HAP-1 (cell line): ENCODE data around the gene ADPRHL1.
"Not testable (repeated sequence)": the region's sequence is repeated elsewhere in the genome, so short reads cannot be mapped to it uniquely, and the experiment has no call there.

Experiments
- DNase-seq, 2 experiments: peaks; one replicate each; pipeline ENCODE4 v3.0.0-alpha.2; 2016 to 2020; ENCODE audit warnings: low spot score in 2 of 2
- H3K27me3 ChIP-seq: fragments of 250-450 bp; sonication (Bioruptor Pico); 2 replicates; pipeline ENCODE4 v1.5.1; 2020; ENCODE audit warnings: low read depth, mild to moderate bottlenecking, moderate library complexity
- H3K36me3 ChIP-seq: fragments of 250-450 bp; sonication (Bioruptor Pico); replicated peaks from 2 replicates; pipeline ENCODE4 v1.5.1; 2020; ENCODE audit warnings: mild to moderate bottlenecking
- H3K4me1 ChIP-seq: fragments of 250-450 bp; sonication (Bioruptor Pico); 2 replicates; pipeline ENCODE4 v1.5.1; 2020; ENCODE audit warnings: mild to moderate bottlenecking
- H3K4me3 ChIP-seq: fragments of 250-450 bp; sonication (Bioruptor Pico); 2 replicates; pipeline ENCODE4 v1.5.1; 2020; ENCODE audit warnings: mild to moderate bottlenecking, moderate library complexity
- H3K9me3 ChIP-seq: fragments of 250-450 bp; sonication (Bioruptor Pico); 2 replicates; pipeline ENCODE4 v1.5.1; 2020; ENCODE audit warnings: mild to moderate bottlenecking, moderate library complexity
- in situ Hi-C: fragments of 300-500 bp; cut with MboI; formaldehyde crosslinking; loops from 3 replicates; pipeline ENCODE4 v1.14.3; 2020; ENCODE audit warnings: low sequenced_read_pairs, inconsistent platforms, mixed read lengths

Gene ADPRHL1

GRCh38 chr13:113399755-113400149, 53.5 kb downstream of the ADPRHL1 start:
- Histone ChIP-seq H3K4me1 (no peaks in the 10 kb centered on the region), H3K4me3 (no peak overlapping the region), H3K27me3 (no peaks in the 10 kb centered on the region), H3K36me3 (no peaks in the 10 kb centered on the region), H3K9me3 (no peaks in the 10 kb centered on the region)
- in situ Hi-C loops, result loop anchor here (25.0 kb wide), 1 partner anchor 462 kb away; no protein-coding TSS in a partner anchor
- no peak for DNase-seq

- DNase-seq, result no peak
- Histone ChIP-seq H3K4me3 (no peak overlapping the region), H3K9me3 (no peaks in the 10 kb centered on the region), H3K36me3 (no peaks in the 10 kb centered on the region), H3K4me1 (peaks cover 3% of the 10 kb centered on the region), H3K27me3 (no peaks in the 10 kb centered on the region)
- in situ Hi-C loops, result loop anchor here (25.0 kb wide), 1 partner anchor 462 kb away; no protein-coding TSS in a partner anchor
Observed at GRCh38 chr13:113398963-113399754, 54.1 kb downstream of the ADPRHL1 start.

GRCh38 chr13:113397608-113398425, 55.5 kb downstream of the ADPRHL1 start:
- peaks cover 4% of the 10 kb centered on the region for H3K4me1 ChIP-seq
- in situ Hi-C loops, result loop anchor here (25.0 kb wide), 1 partner anchor 461 kb away; no protein-coding TSS in a partner anchor

GRCh38 chr13:113394339-113394640, 59.0 kb downstream of the ADPRHL1 start:
- Histone ChIP-seq H3K27me3 (no peaks in the 10 kb centered on the region), H3K4me3 (no peak overlapping the region), H3K4me1 (peaks cover 4% of the 10 kb centered on the region), H3K36me3 (no peaks in the 10 kb centered on the region), H3K9me3 (no peaks in the 10 kb centered on the region)
- in situ Hi-C loops, result loop anchor here (25.0 kb wide), 1 partner anchor 457 kb away; no protein-coding TSS in a partner anchor
- no peak for DNase-seq

More at GRCh38 chr13:113397608-113398425, 55.5 kb downstream of the ADPRHL1 start:
- H3K9me3 ChIP-seq, result no peaks in the 10 kb centered on the region
- no peaks in the 10 kb centered on the region for H3K27me3 ChIP-seq
- no peak overlapping the region for H3K4me3 ChIP-seq
- H3K36me3 ChIP-seq, result no peaks in the 10 kb centered on the region
- DNase-seq, result no peak

DNA sequence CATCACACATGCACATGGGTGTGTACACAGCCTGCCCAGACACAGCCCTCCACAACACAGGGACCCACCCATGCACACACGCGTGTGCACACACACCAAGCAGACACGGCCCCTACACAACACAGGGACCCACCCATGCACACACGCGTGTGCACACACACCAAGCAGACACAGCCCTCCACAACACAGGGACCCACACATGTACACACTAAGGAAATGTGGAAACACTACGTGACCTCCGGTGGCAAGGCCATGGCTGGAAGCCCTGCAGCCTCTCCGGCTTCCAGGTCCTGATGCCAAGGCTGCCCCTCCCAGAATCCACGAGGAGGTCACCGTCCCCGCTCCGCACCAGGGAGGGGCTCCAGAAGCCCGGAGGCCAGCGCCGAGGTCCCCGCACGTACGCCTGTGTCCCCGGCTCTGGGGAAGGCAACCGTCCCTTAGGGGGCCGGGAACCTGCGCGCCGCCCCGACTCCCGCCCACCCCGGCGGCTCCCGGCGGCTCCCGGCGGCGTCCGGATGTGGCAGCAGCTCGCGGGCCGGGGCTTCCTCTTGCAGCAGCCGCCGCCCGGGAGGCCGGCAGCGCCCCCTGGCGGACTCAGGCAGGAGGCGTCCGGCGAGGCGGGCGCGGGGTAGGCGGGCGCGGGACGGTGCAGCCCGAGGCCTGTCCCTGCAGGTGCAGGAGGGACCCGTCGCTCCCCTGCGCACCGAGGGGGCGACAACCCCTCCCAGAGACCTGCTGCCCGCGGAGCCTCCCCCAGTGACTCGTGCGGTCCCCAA, 59.5 kb downstream of the ADPRHL1 start:
- Histone ChIP-seq H3K27me3 (no peaks in the 10 kb centered on the region), H3K9me3 (no peaks in the 10 kb centered on the region), H3K4me3 (peak overlapping the region; percentile 71), H3K4me1 (peaks cover 4% of the 10 kb centered on the region), H3K36me3 (no peaks in the 10 kb centered on the region)
- in situ Hi-C loops, result loop anchor here (25.0 kb wide), 1 partner anchor 456 kb away; no protein-coding TSS in a partner anchor
- DNase-seq, result peak; percentile 72 to 87

DNA sequence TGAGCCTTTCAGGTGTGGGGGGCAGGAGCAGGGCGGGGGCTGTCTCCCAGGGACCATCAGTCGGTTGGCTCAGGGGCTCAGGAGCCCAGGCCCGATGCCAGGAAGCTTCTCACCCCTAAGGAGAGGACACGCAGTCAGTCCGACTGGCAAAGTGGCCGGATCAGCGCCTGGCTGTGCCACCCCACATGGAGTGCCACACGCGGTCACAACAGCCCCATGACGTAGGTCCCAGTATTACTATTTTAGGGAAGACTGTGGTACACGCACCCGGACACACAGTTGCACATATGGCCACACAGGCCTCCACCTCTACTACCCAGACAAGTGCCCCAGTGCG, 60.1 kb downstream of the ADPRHL1 start:
- Histone ChIP-seq H3K9me3 (no peaks in the 10 kb centered on the region), H3K4me3 (peak overlapping the region; percentile 71), H3K36me3 (no peaks in the 10 kb centered on the region), H3K27me3 (no peaks in the 10 kb centered on the region), H3K4me1 (peaks cover 4% of the 10 kb centered on the region)
- in situ Hi-C loops, result loop anchor here (25.0 kb wide), 1 partner anchor 456 kb away; no protein-coding TSS in a partner anchor
- no peak for DNase-seq

DNA sequence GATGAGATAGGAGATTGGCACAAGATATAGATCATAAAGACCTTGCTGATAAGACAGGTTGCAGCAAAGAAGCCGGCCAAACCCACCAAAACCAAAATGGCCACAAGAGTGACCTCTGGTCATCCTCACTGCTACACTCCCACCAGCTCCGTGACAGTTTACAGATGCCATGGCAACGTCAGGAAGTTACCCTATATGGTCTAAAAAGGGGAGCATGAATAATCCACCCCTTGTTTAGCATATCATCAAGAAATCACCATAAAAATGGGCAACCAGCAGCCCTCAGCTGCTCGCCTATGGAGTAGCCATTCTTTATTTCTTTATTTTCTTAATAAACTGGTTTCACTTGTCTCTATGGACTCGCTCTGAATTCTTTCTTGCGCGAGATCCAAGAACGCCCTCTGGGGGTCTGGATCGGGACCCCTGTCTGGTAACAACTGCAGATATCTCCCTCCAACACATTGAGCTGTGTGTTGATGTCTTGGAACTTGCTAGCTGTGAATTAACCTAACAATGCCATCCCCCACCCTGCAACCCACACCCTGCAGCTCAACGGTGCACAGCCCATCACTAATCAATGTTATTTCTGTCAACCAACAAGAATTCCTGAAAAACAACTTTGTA, 62.3 kb downstream of the ADPRHL1 start:
- no peak for DNase-seq
- H3K4me1 ChIP-seq, result peaks cover 4% of the 10 kb centered on the region
- H3K4me3 ChIP-seq, result no peak overlapping the region
- peaks cover 3% of the 10 kb centered on the region; the same call in 1 of the 2 replicates for H3K9me3 ChIP-seq
- in situ Hi-C loops, result loop anchor here (25.0 kb wide), 1 partner anchor 454 kb away; no protein-coding TSS in a partner anchor
- H3K36me3 ChIP-seq, result no peaks in the 10 kb centered on the region
- H3K27me3 ChIP-seq, result no peaks in the 10 kb centered on the region

GRCh38 chr13:113389586-113389985, 63.7 kb downstream of the ADPRHL1 start:
- H3K4me3 ChIP-seq, H3K36me3 ChIP-seq, H3K27me3 ChIP-seq, H3K9me3 ChIP-seq, H3K4me1 ChIP-seq, DNase-seq: not testable (repeated sequence)
- in situ Hi-C loops, result loop anchor here (25.0 kb wide), 1 partner anchor 452 kb away; no protein-coding TSS in a partner anchor

DNA sequence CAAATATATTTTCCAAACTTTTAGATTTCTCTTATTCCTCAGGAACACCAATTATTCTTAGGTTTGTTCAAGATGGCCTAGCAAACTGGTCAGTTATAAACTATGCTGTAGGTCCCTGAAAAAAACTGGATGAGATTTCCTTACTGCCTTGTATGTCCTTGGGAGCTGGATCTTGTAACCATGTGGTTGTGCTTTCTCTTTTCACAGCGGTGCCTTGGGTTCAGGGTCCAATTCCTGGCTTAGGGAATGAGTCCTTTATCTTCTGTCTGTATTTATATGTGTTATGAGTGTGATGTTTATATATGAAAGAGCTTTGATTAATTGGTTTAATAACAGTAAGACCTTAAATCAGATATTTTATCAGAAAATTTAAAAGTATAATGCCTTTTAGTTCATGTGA, 65.9 kb downstream of the ADPRHL1 start:
- in situ Hi-C loops, result loop anchor here (25.0 kb wide), 1 partner anchor 450 kb away; no protein-coding TSS in a partner anchor
- no peaks in the 10 kb centered on the region for H3K36me3 ChIP-seq
- H3K4me1 ChIP-seq, result no peaks in the 10 kb centered on the region
- no peak overlapping the region for H3K4me3 ChIP-seq
- no peaks in the 10 kb centered on the region for H3K27me3 ChIP-seq
- DNase-seq, result no peak
- peaks cover 15% of the 10 kb centered on the region for H3K9me3 ChIP-seq

GRCh38 chr13:113383089-113383488, 70.2 kb downstream of the ADPRHL1 start:
- H3K36me3 ChIP-seq, result no peaks in the 10 kb centered on the region
- H3K9me3 ChIP-seq, result peaks cover 15% of the 10 kb centered on the region
- DNase-seq, result no peak
- H3K4me3 ChIP-seq, result no peak overlapping the region
- H3K27me3 ChIP-seq, result no peaks in the 10 kb centered on the region
- in situ Hi-C loops, result loop anchor here (25.0 kb wide), 1 partner anchor 446 kb away; no protein-coding TSS in a partner anchor
- no peaks in the 10 kb centered on the region for H3K4me1 ChIP-seq

DNA sequence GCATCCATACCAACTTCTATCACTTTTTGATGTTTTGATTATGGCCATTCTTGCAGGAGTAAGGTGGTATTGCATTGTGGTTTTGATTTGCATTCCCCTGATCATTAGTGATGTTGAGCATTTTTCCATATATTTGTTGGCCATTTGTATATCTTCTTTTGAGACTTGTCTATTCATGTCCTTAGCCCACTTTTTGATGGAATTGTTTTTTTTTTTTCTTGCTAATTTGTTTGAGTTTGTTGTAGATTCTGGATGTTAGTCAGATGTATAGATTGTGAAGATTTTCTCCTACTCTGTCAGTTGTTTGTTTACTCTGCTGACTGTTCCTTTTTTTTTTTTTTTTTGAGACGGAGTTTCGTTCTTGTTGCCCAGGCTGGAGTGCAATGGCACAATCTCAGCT, 70.7 kb downstream of the ADPRHL1 start:
- H3K27me3 ChIP-seq, DNase-seq, H3K4me3 ChIP-seq, H3K4me1 ChIP-seq, H3K36me3 ChIP-seq: not testable (repeated sequence)
- H3K9me3 ChIP-seq, result peaks cover 18% of the 10 kb centered on the region
- in situ Hi-C loops, result loop anchor here (25.0 kb wide), 1 partner anchor 445 kb away; no protein-coding TSS in a partner anchor

- Histone ChIP-seq H3K36me3 (no peaks in the 10 kb centered on the region), H3K27me3 (no peaks in the 10 kb centered on the region), H3K4me1 (peaks cover 8% of the 10 kb centered on the region), H3K4me3 (no peak overlapping the region), H3K9me3 (peaks cover 12% of the 10 kb centered on the region)
- DNase-seq, result no peak
- in situ Hi-C loops, result loop anchor here (25.0 kb wide), 1 partner anchor 442 kb away; no protein-coding TSS in a partner anchor
Observed at GRCh38 chr13:113378825-113379224, 74.5 kb downstream of the ADPRHL1 start.
